Astrocyte (in vitro differentiated cells and primary cell): ENCODE results near the gene E4F1. TPM values are rescaled to one million over a fixed set of nuclear protein-coding genes. Genes with fewer than 3 reads are reported as not detected.

Source experiments
- DNase-seq: peaks from one replicate; pipeline ENCODE4 v3.0.0-alpha.2; 2010; ENCODE audit warnings: low read depth
- FAIRE-seq: peaks from 2 replicates; lab custom pipeline; 2011; peaks lifted over from hg19 to GRCh38; lab: Jason Lieb, UNC
- H2AFZ ChIP-seq: 2 replicates; pipeline ENCODE4 v1.6.0; 2012; ENCODE audit warnings: low read depth, low read length, inconsistent platforms
- H3K27ac ChIP-seq: 2 replicates; pipeline ENCODE4 v1.5.1; 2011; ENCODE audit warnings: low read depth, low read length, inconsistent platforms
- H3K27me3 ChIP-seq: 2 replicates; pipeline ENCODE4 v1.6.0; 2011; ENCODE audit warnings: low read length, inconsistent platforms; ENCODE audit not compliant: insufficient read depth
- H3K36me3 ChIP-seq: 2 replicates; pipeline ENCODE4 v1.5.1; 2011; ENCODE audit warnings: low read length, inconsistent platforms; ENCODE audit not compliant: insufficient read depth
- H3K4me1 ChIP-seq: 2 replicates; pipeline ENCODE4 v1.5.1; 2011; ENCODE audit warnings: low read length, inconsistent platforms; ENCODE audit not compliant: insufficient read depth
- H3K4me2 ChIP-seq: 2 replicates; pipeline ENCODE4 v1.6.0; 2012; ENCODE audit warnings: low read length, inconsistent platforms
- H3K4me3 ChIP-seq: 2 replicates; pipeline ENCODE4 v1.5.1; 2011; ENCODE audit warnings: low read depth, mild to moderate bottlenecking, low read length, inconsistent platforms; ENCODE audit not compliant: insufficient read depth
- H3K79me2 ChIP-seq: 2 replicates; pipeline ENCODE4 v1.6.0; 2012; ENCODE audit warnings: mild to moderate bottlenecking, low read length, inconsistent platforms; ENCODE audit not compliant: insufficient read depth
- H3K9ac ChIP-seq: 2 replicates; pipeline ENCODE4 v1.6.0; 2012; ENCODE audit warnings: mild to moderate bottlenecking, low read length, inconsistent platforms
- H3K9me3 ChIP-seq: 2 replicates; pipeline ENCODE4 v1.5.1; 2012; ENCODE audit warnings: low read depth, mild to moderate bottlenecking, low read length, inconsistent platforms; ENCODE audit not compliant: insufficient read depth
- H4K20me1 ChIP-seq: 2 replicates; pipeline ENCODE4 v1.6.0; 2012; ENCODE audit warnings: low read length, inconsistent platforms; ENCODE audit not compliant: insufficient read depth
- H3K27ac Mint-ChIP-seq: one replicate; pipeline ENCODE4 v1.8.0; 2021; ENCODE audit warnings: mild to moderate bottlenecking, mixed read lengths; ENCODE audit not compliant: unreplicated experiment
- H3K27me3 Mint-ChIP-seq: one replicate; pipeline ENCODE4 v1.8.0; 2021; ENCODE audit warnings: low read depth, mixed read lengths; ENCODE audit not compliant: unreplicated experiment
- H3K36me3 Mint-ChIP-seq: one replicate; pipeline ENCODE4 v1.8.0; 2021; ENCODE audit warnings: low read depth, mixed read lengths; ENCODE audit not compliant: unreplicated experiment
- H3K4me1 Mint-ChIP-seq: one replicate; pipeline ENCODE4 v1.8.0; 2021; ENCODE audit warnings: low read depth, mixed read lengths; ENCODE audit not compliant: unreplicated experiment
- H3K4me3 Mint-ChIP-seq: one replicate; pipeline ENCODE4 v1.8.0; 2021; ENCODE audit warnings: mild to moderate bottlenecking, moderate library complexity, mixed read lengths; ENCODE audit not compliant: unreplicated experiment
- H3K9me3 Mint-ChIP-seq: one replicate; pipeline ENCODE4 v1.8.0; 2021; ENCODE audit warnings: mild to moderate bottlenecking, mixed read lengths; ENCODE audit not compliant: unreplicated experiment
- CTCF ChIP-seq: IDR thresholded peaks from 2 replicates; pipeline ENCODE4 v1.5.1; 2011; ENCODE audit warnings: low read depth, mild to moderate bottlenecking, inconsistent platforms, low read length, moderate library complexity; ENCODE audit not compliant: insufficient read depth
- EZH2 ChIP-seq: IDR thresholded peaks from 2 replicates; pipeline ENCODE4 v1.6.1; 2012; ENCODE audit warnings: mild to moderate bottlenecking, low read length, inconsistent platforms; ENCODE audit not compliant: insufficient read depth
- total RNA-seq: library from RNA; stranded (reverse); gene quantifications from 2 replicates; pipeline ENCODE4 v1.2.1, GENCODE V29; 2021

E4F1 gene
- total RNA-seq, 1 donor from 2014 or later, result 22.8 TPM

GRCh38 chr16:2174396-2175131, 48.8 kb upstream of the E4F1 start:
- no peak for TF ChIP-seq EZH2
- Mint-ChIP-seq H3K36me3 (peaks cover 3% of the 10 kb centered on the region), H3K27ac (no peak overlapping the region), H3K4me1 (no peaks in the 10 kb centered on the region), H3K27me3 (no peaks in the 10 kb centered on the region), H3K9me3 (no peaks in the 10 kb centered on the region), H3K4me3 (no peak overlapping the region)
- FAIRE-seq (no peak), DNase-seq (no peak)
- no peaks in the 10 kb centered on the region for H3K9me3 ChIP-seq
- no peak overlapping the region for H3K27ac ChIP-seq
- H3K4me2 ChIP-seq, result no peak overlapping the region
- H2AFZ ChIP-seq, result no peak overlapping the region
- H3K9ac ChIP-seq, result no peak overlapping the region
- no peaks in the 10 kb centered on the region for H3K4me1 ChIP-seq
- H3K36me3 ChIP-seq, result no peaks in the 10 kb centered on the region
- no peaks in the 10 kb centered on the region for H3K27me3 ChIP-seq
- H3K4me3 ChIP-seq, result no peak overlapping the region
- no peaks in the 10 kb centered on the region for H3K79me2 ChIP-seq
- H4K20me1 ChIP-seq, result peaks cover 12% of the 10 kb centered on the region

- no peaks in the 10 kb centered on the region for H3K27me3 Mint-ChIP-seq
- H3K36me3 ChIP-seq, result no peaks in the 10 kb centered on the region
- H3K4me1 ChIP-seq, result no peaks in the 10 kb centered on the region
- FAIRE-seq (no peak), DNase-seq (no peak)
- peaks cover 3% of the 10 kb centered on the region for H3K36me3 Mint-ChIP-seq
- no peak overlapping the region for H3K4me3 Mint-ChIP-seq
- H3K4me2 ChIP-seq, result no peak overlapping the region
- H3K9ac ChIP-seq, result no peak overlapping the region
- H4K20me1 ChIP-seq, result peaks cover 12% of the 10 kb centered on the region
- no peaks in the 10 kb centered on the region for H3K9me3 Mint-ChIP-seq
- no peak for TF ChIP-seq EZH2
- no peak for TF ChIP-seq CTCF
- no peak overlapping the region for H2AFZ ChIP-seq
- H3K27ac Mint-ChIP-seq, result no peak overlapping the region
- H3K27me3 ChIP-seq, result no peaks in the 10 kb centered on the region
- no peaks in the 10 kb centered on the region for H3K9me3 ChIP-seq
- no peaks in the 10 kb centered on the region for H3K79me2 ChIP-seq
- no peaks in the 10 kb centered on the region for H3K4me1 Mint-ChIP-seq
- no peak overlapping the region for H3K4me3 ChIP-seq
- H3K27ac ChIP-seq, result no peak overlapping the region
Measured at GRCh38 chr16:2175454-2175853, 47.9 kb upstream of the E4F1 start.

- DNase-seq (no peak), FAIRE-seq (no peak)
- no peak overlapping the region for H3K9ac ChIP-seq
- H3K27ac ChIP-seq, result no peak overlapping the region
- no peaks in the 10 kb centered on the region for H3K4me1 ChIP-seq
- peaks cover 3% of the 10 kb centered on the region for H3K36me3 Mint-ChIP-seq
- H3K27ac Mint-ChIP-seq, result no peak overlapping the region
- peaks cover 12% of the 10 kb centered on the region for H4K20me1 ChIP-seq
- H3K79me2 ChIP-seq, result no peaks in the 10 kb centered on the region
- H3K36me3 ChIP-seq, result no peaks in the 10 kb centered on the region
- H3K9me3 ChIP-seq, result no peaks in the 10 kb centered on the region
- H3K9me3 Mint-ChIP-seq, result no peaks in the 10 kb centered on the region
- H3K4me1 Mint-ChIP-seq, result no peaks in the 10 kb centered on the region
- no peak overlapping the region for H3K4me3 Mint-ChIP-seq
- no peak overlapping the region for H3K4me3 ChIP-seq
- TF ChIP-seq CTCF (no peak), EZH2 (no peak)
- no peak overlapping the region for H3K4me2 ChIP-seq
- no peaks in the 10 kb centered on the region for H3K27me3 Mint-ChIP-seq
- no peaks in the 10 kb centered on the region for H3K27me3 ChIP-seq
- H2AFZ ChIP-seq, result no peak overlapping the region
Measured at GRCh38 chr16:2176047-2176446, 47.3 kb upstream of the E4F1 start.
